T-helper 2 cell (primary cell): ENCODE measurements around the gene SERPINB1.
A peak's percentile ranks its signal among the peaks of the same experiment; 100 is the strongest.
"Not testable (repeated sequence)": the region's sequence is repeated elsewhere in the genome, so short reads cannot be mapped to it uniquely, and the experiment has no call there.

Experiments used
- DNase-seq, 5 experiments: peaks; one replicate each; pipeline versions ENCODE4 v3.0.0 to v3.0.0-alpha.2; 2012 to 2022

Gene SERPINB1

GRCh38 chr6:2865694-2866151 is 24.1 kb upstream of the SERPINB1 start:
- DNase-seq = no peak

DNA sequence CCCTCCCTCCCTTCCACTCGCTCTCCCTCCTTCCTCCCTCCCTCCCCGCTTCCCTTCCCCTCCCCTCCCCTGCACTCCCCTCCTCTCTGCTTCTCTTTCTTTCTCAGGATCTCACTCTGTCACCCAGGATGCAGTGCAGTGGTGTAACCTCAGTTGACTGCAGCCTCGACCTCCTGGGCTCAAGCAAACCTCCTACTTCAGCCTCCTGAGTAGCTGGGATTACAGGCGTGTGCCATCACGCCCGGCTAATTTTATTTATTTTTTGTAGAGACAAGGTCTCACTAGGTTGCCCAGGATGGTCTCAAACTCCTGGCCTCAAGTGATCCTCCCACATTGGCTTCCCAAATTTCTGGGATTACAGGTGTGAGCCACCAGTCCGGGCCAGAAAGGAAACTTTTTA is 23.6 kb upstream of the SERPINB1 start:
- no peak for DNase-seq

DNA sequence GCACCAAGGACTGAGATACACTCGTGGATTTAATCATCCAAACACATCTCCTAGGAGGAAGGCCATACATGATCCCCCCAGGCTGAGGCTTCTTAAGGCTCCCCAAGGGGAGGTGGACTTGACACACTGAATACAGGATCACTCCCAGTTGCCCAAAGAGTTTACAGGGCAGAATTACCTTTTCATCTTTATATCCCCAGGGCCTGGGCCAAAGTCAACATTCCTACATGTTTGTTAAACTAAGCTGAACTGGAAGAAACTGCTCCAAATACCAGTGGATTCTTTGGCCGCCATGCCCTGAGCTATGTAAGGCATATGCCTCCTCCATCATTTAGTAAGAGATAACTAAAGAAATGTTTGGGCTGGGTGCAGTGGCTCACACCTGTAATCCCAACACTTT is 22.2 kb upstream of the SERPINB1 start:
- DNase-seq = no peak

GRCh38 chr6:2862712-2863181 is 21.1 kb upstream of the SERPINB1 start:
- peak in 1 of 5 experiments; percentile 65 for DNase-seq

GRCh38 chr6:2861822-2862164 is 20.1 kb upstream of the SERPINB1 start:
- no peak for DNase-seq

- peak in 1 of 5 experiments; percentile 81 for DNase-seq
Observed at GRCh38 chr6:2861060-2861821, 19.6 kb upstream of the SERPINB1 start.

- DNase-seq = not testable (repeated sequence)
Observed at GRCh38 chr6:2860706-2861059, 19.0 kb upstream of the SERPINB1 start.

- DNase-seq = not testable (repeated sequence)
Observed at GRCh38 chr6:2859798-2860705, 18.4 kb upstream of the SERPINB1 start.

DNA sequence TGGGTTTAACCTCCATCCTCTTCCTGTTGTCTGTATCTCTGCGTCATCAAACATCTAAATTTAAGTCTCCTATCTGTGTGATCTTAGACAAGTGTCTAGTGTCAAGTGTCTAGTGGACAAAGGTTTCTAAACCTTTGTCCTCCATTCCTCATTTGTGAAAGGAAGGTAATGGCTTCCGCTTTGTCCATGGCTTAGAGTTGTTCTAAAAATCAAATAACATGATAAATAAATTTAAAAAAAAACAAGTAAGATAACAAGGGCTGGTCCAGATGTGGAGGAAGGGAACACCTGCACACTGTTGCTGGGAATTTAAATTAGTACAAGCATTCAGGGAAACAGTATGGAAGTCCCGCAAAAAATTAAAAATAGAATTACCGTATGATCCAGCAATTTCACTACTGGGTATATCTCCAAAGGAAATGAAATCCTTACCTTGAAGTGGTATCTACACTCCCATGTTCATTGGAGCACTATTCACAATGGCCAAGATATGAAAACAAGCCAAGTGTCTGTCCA is 17.6 kb upstream of the SERPINB1 start:
- DNase-seq = peak in 2 of 5 experiments; percentile 83 to 91

DNA sequence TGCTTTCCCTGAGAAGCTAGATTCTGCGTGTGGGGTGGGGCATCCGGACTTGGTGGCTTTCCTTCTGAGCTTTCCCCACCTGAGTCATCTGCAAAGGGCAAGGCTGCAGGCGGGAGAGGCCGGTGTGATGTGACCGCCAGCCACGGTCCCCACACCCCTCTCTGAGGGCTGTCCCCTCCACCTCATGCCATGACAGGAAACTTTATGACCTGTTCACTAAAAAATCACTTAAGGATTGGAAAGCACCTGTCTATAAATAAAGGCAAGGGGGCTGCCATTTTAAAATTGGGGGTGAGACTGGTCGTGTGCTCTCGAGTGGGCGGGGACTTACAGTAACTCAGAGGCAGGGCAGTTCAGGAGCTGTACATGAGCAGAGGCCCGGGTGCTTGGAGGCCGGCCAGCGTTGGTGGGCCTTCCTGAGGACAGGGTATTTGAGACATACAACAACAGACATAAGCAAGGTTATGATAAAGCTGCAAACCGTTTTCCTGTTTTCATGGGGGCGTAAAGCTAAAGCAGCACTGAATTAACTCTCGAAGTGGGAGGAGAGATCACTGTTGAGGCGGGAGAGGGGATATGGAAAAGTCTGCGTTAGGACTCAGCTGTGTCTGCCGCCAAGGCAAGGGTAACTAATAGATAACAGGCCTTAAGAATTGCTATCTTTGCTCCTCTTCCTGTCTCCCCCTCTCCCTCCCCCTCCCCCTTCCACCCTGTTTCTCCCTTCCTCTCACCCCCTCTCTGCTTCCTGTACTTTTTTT is 16.1 kb upstream of the SERPINB1 start:
- DNase-seq = peak in 4 of 5 experiments; percentile 52 to 86 (median 72)

GRCh38 chr6:2857185-2857579 is 15.5 kb upstream of the SERPINB1 start:
- no peak for DNase-seq

- no peak for DNase-seq
Observed at GRCh38 chr6:2855061-2855519, 13.4 kb upstream of the SERPINB1 start.

- no peak for DNase-seq
Observed at GRCh38 chr6:2854396-2854982, 12.8 kb upstream of the SERPINB1 start.

DNA sequence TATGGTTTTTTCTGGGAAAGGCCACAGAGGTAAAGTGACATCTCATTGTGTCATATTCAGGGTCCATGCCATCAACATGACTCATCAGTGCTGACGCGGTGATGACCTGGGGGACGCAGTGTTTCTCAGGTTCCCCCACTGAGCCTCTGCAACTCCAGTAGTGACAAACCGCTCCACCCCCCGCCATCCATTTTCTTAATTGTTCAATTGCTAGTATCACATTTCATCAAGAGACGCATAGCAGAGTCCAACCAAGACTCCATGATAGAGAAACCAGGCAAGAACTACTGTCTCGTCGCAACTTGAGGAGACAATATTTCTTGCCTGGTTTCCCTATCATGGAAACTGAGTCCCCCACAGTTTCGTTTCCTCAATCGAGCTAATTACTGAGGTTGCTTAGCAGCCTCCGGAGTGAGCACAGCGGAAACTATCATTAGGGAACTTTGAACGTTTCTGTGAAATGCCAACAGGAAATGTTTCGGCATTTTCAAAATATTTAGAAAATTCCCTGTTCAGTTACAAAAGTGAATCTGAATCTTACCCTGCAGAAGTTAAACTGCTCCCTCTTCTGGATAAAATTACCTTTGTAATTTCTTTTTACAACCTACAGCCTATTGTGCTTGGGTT is 12.2 kb upstream of the SERPINB1 start:
- DNase-seq = peak in 4 of 5 experiments; percentile 51 to 80 (median 70)

- DNase-seq = not testable (repeated sequence)
Observed at GRCh38 chr6:2853378-2853768, 11.7 kb upstream of the SERPINB1 start.

DNA sequence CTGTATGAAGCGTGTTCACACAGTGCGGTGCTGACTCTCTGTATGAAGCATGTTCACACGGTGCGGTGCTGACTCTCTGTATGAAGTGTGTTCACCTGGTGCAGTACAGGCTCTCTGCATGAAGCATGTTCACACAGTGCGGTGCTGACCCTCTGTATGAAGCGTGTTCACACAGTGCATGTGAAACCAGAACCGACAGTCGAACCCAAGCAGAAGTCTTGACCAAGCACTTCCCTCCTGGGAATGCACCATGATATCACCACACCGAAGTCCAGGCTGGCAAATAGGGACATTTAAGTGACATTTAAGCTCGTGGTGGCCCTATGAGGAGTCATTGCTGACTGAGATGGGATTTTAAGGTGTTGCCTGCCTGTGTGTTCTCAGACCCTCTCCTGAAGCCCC is 11.3 kb upstream of the SERPINB1 start:
- DNase-seq = no peak

DNA sequence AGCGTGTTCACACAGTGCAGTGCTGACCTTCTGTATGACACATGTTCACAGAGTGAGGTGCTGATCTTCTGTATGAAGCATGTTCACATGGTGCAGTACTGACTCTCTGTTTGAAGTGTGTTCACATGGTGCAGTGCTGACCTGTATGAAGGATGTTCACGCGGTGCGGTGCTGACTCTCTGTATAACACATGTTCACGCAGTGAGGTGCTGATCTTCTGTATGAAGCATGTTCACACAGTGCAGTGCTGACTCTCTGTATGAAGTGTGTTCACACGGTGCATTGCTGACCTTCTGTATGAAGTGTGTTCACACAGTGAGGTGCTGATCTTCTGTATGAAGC is 10.8 kb upstream of the SERPINB1 start:
- no peak for DNase-seq

DNA sequence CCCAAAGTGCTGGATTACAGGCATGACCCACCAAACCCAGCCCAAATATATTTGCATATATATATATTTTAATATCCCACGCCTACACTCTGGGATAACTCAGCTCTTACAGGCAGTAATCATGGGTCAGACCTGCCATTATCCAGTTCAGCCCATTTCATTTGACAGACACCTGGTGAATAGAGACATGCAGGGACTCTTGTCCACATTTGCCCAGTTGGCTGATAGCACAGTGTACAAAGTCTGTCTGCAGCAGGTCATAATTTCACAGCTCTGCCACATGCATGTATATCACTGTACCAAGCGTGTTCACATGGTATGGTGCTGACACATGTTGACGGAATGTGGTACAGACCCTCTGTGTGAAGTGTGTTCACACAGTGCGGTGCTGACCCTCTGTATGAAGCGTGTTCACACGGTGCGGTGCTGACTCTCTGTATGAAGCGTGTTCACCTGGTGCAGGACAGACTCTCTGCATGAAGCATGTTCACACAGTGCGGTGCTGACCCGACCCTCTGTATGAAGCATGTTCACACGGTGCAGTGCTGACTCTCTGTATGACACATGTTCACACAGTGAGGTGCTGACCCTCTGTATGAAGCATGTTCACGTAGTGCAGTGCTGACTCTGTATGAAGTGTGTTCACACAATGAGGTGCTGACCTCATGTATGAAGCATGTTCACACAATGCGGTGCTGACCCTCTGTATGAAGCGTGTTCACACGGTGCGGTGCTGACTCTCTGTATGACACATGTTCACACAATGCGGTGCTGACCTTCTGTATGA is 10.3 kb upstream of the SERPINB1 start:
- DNase-seq = no peak

DNA sequence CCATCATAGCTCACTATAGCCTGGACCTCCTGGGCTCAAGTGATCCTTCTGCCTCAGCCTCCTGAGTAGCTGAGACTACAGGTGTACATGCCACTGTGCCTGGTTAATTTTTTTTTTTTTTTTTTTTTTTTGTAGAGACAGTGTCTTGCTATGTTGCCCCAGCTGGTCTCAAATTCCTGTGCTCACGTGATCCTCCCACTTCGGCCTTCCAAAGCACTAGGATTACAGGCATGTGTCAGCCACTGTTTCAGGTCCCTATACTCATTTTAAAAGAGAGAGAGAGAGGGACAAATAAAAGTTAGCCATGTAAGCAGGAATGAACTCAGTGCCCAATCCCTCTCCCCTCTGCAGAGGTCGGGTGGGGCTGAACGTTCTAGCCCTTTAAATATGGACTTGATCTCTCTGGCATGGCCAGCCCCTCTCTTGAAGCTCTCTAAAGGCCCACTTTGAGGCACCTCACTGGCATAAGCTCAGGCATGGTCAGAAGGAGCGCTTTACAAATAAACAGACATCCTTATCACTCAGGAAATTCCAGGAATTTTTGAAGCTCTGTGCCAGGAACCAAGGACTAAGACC is 9.0 kb upstream of the SERPINB1 start:
- no peak for DNase-seq

DNA sequence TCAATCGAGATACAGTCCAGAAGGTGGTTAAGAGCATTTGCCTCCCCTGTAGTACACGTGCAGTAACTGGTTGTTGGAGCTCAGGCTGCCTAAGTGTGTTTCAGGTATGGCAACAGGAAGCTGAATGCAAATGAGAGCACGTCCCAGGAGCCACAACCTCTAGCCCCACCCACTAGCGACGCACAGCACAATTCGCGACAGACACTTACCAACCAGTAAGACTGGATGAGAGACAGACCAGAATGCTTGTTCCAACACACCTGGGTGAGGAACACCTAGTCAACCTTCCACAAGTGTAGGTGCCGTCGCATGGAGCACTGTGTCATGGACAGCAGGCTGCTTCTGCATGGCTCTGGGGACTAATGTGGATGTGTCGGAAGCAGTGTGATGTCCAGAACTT is 7.2 kb upstream of the SERPINB1 start:
- DNase-seq = peak in 4 of 5 experiments; percentile 21 to 91 (median 55)

DNA sequence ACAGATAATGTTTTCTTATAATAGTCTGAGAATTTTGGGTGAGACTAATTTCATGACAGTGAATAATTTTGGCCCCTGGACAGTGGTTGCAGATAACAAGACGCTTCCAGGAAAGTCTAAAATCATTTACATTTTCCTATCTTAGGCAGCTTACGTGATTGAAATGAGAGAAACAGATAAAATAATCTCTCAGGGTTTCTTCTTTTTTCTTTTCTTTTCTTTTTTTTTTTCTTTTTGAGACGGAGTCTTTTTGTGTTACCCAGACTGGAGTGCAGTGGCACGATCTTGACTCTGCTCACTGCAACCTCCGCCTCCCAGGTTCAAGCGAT is 4.2 kb upstream of the SERPINB1 start:
- DNase-seq = no peak
